ENCODE results near the gene HSPG2.

The HSPG2 gene

DNA sequence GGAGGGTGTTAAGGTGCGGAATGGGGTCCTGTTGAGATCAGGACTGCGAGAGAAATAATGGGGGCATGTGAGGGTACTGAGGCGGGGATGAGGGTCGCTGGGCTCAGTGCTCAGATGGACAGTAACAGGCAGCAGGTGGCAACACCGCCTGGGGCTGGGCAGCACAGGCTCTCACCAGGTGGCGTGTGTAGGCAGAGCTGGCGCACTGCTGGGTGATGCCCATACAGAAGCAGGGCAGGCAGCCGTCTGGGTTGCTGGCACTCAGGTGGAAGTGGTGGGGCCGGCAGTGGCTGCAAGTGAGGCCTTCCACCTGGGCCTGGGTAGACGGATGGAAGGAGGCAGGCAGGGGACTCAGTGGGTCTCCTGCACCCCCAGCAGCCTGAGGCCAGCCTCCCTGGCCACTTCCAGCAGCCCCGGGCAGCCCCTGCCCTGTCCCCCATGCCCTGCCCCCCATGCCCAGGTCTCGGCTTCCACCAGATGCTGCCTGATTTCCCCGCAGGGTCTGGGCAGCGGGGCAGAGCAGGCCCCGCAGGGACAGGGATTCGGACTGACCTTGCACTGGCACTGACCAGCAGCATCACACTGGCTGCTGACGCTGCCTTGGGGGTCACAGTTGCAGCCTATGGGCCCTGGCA is 64.5 kb downstream of the HSPG2 start:
- intact Hi-C loops (cut with micrococcal nuclease) = no loop called here
- H3K36me3 Mint-ChIP-seq (ENCODE audit: low read depth) = peaks cover 96% of the 10 kb centered on the region
- H3K27ac Mint-ChIP-seq = no peak overlapping the region
- H3K27me3 Mint-ChIP-seq = no peaks in the 10 kb centered on the region
- no peak overlapping the region for H3K4me3 Mint-ChIP-seq
- H3K4me1 Mint-ChIP-seq (ENCODE audit: low read depth) = no peaks in the 10 kb centered on the region
- no peaks in the 10 kb centered on the region for H3K9me3 Mint-ChIP-seq

DNA sequence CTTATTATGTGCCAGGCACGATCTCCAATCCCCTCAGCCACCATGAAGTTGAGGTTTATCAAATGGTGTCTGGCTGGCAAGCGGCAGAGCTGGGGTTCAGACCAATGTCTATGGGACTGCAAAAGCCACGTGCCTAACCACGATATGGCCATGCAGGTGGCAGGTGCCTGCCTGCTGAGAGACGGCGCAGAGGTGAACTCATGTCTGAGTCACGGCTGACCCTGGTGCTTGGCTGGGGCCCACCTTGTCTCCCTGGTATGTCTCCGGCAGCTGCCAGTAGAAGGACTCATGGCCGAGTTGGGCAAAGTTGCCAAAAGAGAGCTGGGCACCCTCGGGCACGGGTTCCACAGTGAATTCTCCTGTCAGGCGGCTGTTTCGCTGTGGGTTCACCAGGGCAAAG is 65.2 kb downstream of the HSPG2 start:
- Mint-ChIP-seq H3K9me3 (no peaks in the 10 kb centered on the region), H3K27me3 (no peaks in the 10 kb centered on the region), H3K36me3 (ENCODE audit: low read depth) (peaks cover 90% of the 10 kb centered on the region), H3K4me1 (ENCODE audit: low read depth) (no peaks in the 10 kb centered on the region), H3K4me3 (no peak overlapping the region), H3K27ac (no peak overlapping the region)
- intact Hi-C loops (cut with micrococcal nuclease) = no loop called here

DNA sequence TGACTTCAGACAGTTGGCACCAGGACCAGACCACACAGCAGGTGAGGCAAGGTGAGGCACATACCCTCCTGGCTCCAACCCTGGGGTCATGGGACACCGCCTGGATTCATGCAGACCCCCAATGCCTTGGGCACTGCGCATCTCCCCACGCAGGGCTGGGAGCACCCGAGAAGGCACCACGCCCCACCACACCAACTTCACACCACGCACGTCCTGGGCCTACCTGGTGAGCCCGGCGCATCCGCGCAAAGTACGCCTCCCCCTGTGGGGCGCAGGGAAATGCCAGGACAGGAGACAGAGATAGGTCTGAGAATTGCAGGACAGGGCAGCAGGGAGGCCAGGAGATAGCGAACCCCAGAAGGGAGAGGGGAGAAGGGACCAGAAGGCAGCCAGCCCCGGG is 66.5 kb downstream of the HSPG2 start:
- intact Hi-C loops (cut with micrococcal nuclease) = no loop called here
- no peak overlapping the region for H3K27ac Mint-ChIP-seq
- no peaks in the 10 kb centered on the region for H3K9me3 Mint-ChIP-seq
- peaks cover 79% of the 10 kb centered on the region for H3K36me3 Mint-ChIP-seq (ENCODE audit: low read depth)
- no peak overlapping the region for H3K4me3 Mint-ChIP-seq
- H3K27me3 Mint-ChIP-seq = no peaks in the 10 kb centered on the region
- H3K4me1 Mint-ChIP-seq (ENCODE audit: low read depth) = peaks cover 11% of the 10 kb centered on the region

DNA sequence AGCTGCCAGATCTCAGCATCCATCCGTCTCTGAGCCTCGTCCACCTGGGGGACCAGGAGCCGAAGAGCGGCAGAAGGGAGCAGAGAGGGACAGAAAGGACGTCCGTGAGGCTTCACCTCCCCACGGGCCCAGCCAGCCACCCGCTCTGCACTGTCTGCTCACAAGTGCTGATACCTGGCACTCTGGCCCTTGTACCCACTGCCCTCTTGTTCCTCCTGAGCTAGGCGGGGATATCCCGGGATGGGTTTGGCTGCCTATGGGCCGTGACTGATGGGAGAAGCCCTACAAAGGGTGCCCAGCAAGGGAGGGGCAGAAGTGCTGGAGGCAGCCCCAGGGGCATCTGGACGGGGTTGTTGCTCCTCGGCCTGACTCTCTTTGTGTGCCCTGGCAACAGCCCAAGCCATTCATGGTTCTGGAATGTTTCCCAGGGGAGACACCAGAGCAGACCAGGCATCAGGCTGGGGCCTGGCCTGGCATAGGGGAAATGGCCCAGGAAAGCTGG is 67.4 kb downstream of the HSPG2 start:
- Mint-ChIP-seq H3K27me3 (no peaks in the 10 kb centered on the region), H3K4me3 (no peak overlapping the region), H3K27ac (no peak overlapping the region), H3K9me3 (no peaks in the 10 kb centered on the region), H3K36me3 (ENCODE audit: low read depth) (peaks cover 79% of the 10 kb centered on the region), H3K4me1 (ENCODE audit: low read depth) (peaks cover 14% of the 10 kb centered on the region)
- intact Hi-C loops (cut with micrococcal nuclease) = loop anchor here (10.0 kb wide), 1 partner anchor 95 kb away; no protein-coding TSS in a partner anchor

DNA sequence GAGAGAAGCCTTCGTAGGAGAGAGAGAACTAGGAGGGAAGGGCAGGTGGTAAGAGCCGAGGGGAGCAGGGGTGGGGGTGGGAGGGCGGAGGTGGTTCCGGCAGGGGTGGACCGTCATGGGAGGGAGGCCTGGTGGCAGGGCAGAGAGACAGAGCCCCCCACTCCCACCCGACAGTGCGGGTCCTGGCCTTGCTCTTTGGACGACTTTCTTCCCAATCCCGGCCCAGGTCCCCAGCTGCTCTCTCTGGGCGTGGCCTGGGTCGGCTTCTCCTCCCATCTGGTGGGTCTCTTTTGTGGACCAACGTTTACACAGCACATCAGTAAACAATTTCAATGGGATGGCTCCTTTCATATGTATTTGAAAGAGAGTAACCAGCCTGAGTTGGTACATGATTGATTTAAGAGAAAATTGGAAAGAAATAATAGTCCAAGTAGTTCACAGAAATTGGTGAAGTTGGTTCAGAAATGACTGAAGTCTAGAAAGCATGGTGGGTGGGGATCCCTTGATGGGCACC is 68.1 kb downstream of the HSPG2 start:
- intact Hi-C loops (cut with micrococcal nuclease) = loop anchor here (10.0 kb wide), 1 partner anchor 96 kb away; no protein-coding TSS in a partner anchor
- peaks cover 14% of the 10 kb centered on the region for H3K4me1 Mint-ChIP-seq (ENCODE audit: low read depth)
- no peak overlapping the region for H3K27ac Mint-ChIP-seq
- no peak overlapping the region for H3K4me3 Mint-ChIP-seq
- no peaks in the 10 kb centered on the region for H3K9me3 Mint-ChIP-seq
- no peaks in the 10 kb centered on the region for H3K27me3 Mint-ChIP-seq
- peaks cover 79% of the 10 kb centered on the region for H3K36me3 Mint-ChIP-seq (ENCODE audit: low read depth)

DNA sequence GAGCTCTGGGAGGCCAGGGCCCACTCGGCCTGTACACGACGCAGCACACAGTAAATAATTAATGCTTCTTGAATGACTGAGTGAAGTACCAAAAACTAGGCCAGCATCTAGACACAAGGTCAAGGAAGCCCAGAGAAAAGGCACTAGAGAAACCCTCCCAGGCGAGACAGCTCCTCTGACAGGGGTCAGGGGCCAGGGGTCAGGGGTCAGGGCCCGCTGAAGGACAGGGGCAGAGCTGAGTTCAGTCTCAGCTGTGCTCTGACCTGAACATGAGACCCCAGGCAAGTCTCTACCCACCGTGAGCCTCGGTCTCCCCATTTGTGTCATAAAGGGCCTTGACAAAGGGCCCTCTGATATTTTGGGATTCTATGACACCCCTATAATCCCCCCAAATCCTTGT is 68.6 kb downstream of the HSPG2 start:
- Mint-ChIP-seq H3K36me3 (ENCODE audit: low read depth) (peaks cover 77% of the 10 kb centered on the region), H3K9me3 (no peaks in the 10 kb centered on the region), H3K27me3 (no peaks in the 10 kb centered on the region), H3K4me3 (no peak overlapping the region), H3K27ac (no peak overlapping the region), H3K4me1 (ENCODE audit: low read depth) (peaks cover 14% of the 10 kb centered on the region)
- intact Hi-C loops (cut with micrococcal nuclease) = loop anchor here (10.0 kb wide), 1 partner anchor 96 kb away; no protein-coding TSS in a partner anchor

DNA sequence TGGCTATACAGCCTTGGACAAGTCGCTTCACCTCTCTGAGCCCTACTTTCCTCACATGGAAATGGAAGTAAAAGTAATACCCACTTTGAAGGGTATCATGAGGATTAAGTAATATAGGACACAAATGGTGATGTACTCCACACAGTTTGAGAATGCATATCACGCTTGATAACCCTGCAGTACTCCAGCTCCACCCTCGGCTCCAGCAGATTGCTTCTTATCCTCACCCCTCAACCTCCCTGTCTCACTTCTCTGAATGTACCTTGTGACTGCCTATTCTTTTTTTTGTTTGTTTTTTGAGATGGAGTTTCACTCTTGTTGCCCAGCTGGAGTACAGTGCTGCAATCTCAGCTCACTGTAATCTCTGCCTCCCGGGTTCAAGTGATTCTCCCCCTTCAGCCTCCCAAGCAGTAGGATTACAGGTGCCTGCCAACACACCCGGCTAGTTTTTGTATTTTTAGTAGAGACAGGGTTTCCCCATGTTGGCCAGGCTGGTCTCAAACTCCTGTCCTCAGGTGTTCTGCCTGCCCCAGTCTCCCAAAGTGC is 69.6 kb downstream of the HSPG2 start:
- no peak overlapping the region for H3K4me3 Mint-ChIP-seq
- H3K36me3 Mint-ChIP-seq (ENCODE audit: low read depth) = peaks cover 77% of the 10 kb centered on the region
- peaks cover 14% of the 10 kb centered on the region for H3K4me1 Mint-ChIP-seq (ENCODE audit: low read depth)
- H3K27ac Mint-ChIP-seq = no peak overlapping the region
- no peaks in the 10 kb centered on the region for H3K9me3 Mint-ChIP-seq
- no peaks in the 10 kb centered on the region for H3K27me3 Mint-ChIP-seq
- intact Hi-C loops (cut with micrococcal nuclease) = loop anchor here (10.0 kb wide), 1 partner anchor 97 kb away; no protein-coding TSS in a partner anchor

DNA sequence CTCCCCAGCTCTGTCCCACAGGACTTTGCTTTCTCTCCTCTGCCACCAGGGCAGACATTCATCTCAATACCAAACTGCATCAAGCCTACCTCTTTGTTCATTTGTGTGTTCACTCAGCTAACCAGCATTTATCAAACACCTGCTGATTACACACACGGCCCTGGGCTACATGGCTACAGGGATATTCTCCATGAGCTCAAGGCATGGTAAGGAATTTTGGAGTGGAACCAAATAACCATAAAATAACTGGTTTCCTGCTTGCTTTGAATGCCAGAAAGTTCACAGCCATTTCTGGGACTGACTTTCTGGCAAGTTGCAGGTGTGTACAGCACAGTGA is 70.4 kb downstream of the HSPG2 start:
- H3K4me3 Mint-ChIP-seq = no peak overlapping the region
- H3K36me3 Mint-ChIP-seq (ENCODE audit: low read depth) = peaks cover 77% of the 10 kb centered on the region
- no peak overlapping the region for H3K27ac Mint-ChIP-seq
- intact Hi-C loops (cut with micrococcal nuclease) = loop anchor here (10.0 kb wide), 1 partner anchor 98 kb away; no protein-coding TSS in a partner anchor
- no peaks in the 10 kb centered on the region for H3K27me3 Mint-ChIP-seq
- H3K4me1 Mint-ChIP-seq (ENCODE audit: low read depth) = peaks cover 14% of the 10 kb centered on the region
- no peaks in the 10 kb centered on the region for H3K9me3 Mint-ChIP-seq

DNA sequence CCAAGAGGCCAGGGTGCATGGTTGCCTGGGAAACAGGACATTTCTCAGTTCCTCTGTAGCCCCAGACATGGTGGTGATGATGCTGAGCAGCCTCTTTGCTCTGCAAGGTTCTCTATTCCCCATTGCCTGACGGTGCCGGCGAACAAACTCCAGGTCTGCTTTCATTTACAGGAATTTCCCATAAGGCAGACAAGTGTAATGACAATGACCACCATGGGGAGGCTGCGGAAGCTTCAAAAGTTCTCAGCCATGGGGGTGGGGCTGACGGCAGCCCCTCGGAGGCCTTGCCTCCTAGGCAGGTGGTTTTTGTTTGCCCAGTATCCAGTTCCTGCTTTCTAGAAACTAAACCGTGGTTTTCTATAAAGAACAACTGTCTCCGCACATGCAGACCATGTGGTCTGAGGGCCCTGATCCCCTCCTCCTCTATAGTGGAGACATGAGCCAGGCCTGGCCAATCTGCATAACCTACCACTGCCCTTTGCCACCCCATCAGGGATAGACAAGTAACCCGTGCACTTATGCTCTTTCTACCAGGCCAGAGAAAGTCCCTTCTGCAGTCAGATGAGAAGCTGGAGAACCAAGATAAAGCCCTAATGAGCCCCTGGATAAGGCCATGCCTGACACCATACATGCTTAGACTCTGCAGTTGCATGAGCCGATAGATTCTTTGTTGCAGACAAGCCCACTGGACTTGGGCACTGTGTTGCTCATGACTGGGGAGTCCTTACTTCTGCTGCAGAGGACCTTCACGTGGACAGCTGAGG is 71.0 kb downstream of the HSPG2 start:
- H3K9me3 Mint-ChIP-seq = no peaks in the 10 kb centered on the region
- intact Hi-C loops (cut with micrococcal nuclease) = loop anchor here (10.0 kb wide), 1 partner anchor 99 kb away; no protein-coding TSS in a partner anchor
- peaks cover 77% of the 10 kb centered on the region for H3K36me3 Mint-ChIP-seq (ENCODE audit: low read depth)
- H3K4me3 Mint-ChIP-seq = no peak overlapping the region
- no peak overlapping the region for H3K27ac Mint-ChIP-seq
- no peaks in the 10 kb centered on the region for H3K27me3 Mint-ChIP-seq
- peaks cover 14% of the 10 kb centered on the region for H3K4me1 Mint-ChIP-seq (ENCODE audit: low read depth)

DNA sequence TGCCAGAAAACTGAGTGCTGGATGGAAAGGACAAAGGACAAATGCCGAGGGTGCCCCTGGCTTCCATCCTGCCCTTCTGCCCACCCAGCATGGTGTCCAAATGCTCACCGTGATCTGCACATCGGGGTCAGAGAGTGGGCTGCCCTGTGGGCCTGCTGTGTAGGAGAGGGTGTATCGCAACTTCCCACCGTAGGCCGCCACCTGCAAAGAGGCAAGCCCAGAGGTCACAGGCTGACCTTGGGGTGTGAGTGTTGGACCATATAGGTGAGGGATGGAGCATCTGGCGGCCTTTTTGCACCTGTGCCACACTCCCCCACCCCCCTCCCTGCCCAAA is 71.5 kb downstream of the HSPG2 start:
- no peak overlapping the region for H3K4me3 Mint-ChIP-seq
- no peaks in the 10 kb centered on the region for H3K9me3 Mint-ChIP-seq
- H3K4me1 Mint-ChIP-seq (ENCODE audit: low read depth) = peaks cover 14% of the 10 kb centered on the region
- H3K27ac Mint-ChIP-seq = no peak overlapping the region
- no peaks in the 10 kb centered on the region for H3K27me3 Mint-ChIP-seq
- peaks cover 77% of the 10 kb centered on the region for H3K36me3 Mint-ChIP-seq (ENCODE audit: low read depth)
- intact Hi-C loops (cut with micrococcal nuclease) = loop anchor here (10.0 kb wide), 1 partner anchor 99 kb away; no protein-coding TSS in a partner anchor

DNA sequence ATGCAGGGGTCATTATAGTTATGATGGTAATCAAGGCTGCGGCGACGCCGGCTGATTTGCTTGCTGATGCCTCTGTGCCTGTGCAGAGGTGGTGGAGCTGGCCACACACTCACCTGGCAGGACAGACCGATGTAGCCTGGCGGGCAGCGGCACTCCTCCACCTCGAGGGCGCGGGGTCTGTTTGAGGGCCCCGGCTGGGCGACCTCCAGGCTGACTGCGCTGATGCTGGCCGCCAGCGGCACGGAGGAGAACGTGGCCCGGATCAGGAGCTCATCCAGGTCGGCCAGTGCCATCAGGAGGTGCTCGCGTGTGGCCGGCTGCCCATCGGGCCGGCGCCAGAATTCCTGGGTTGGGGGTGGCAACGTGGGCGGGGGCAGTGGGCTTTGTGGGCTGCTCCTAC is 72.4 kb downstream of the HSPG2 start:
- intact Hi-C loops (cut with micrococcal nuclease) = loop anchor here (10.0 kb wide), 1 partner anchor 100 kb away; no protein-coding TSS in a partner anchor
- Mint-ChIP-seq H3K9me3 (no peaks in the 10 kb centered on the region), H3K4me3 (no peak overlapping the region), H3K27ac (no peak overlapping the region), H3K27me3 (no peaks in the 10 kb centered on the region), H3K36me3 (ENCODE audit: low read depth) (peaks cover 77% of the 10 kb centered on the region), H3K4me1 (ENCODE audit: low read depth) (peaks cover 14% of the 10 kb centered on the region)

DNA sequence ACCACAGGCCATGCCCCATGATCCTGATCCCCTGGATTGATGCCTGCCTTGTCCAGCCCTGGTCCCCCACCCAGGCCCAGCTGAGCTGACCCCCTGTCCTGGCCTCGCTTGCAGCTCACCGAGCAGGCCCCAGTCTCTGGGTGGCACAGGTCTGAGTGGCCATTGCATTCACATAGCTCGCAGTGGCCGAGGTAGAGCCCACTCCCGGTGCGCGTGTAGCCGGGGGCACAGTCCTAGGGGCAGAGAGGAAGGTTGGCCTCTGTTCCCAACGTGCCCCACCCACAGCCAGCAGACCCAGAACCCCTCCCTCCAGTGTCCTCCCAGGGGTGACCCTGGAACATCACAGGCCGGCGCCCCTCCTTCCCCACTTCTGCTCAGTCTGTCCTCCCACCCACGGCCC is 73.1 kb downstream of the HSPG2 start:
- Mint-ChIP-seq H3K27ac (no peak overlapping the region), H3K36me3 (ENCODE audit: low read depth) (peaks cover 79% of the 10 kb centered on the region), H3K4me1 (ENCODE audit: low read depth) (peaks cover 14% of the 10 kb centered on the region), H3K4me3 (no peak overlapping the region), H3K9me3 (no peaks in the 10 kb centered on the region), H3K27me3 (no peaks in the 10 kb centered on the region)
- intact Hi-C loops (cut with micrococcal nuclease) = loop anchor here (10.0 kb wide), 1 partner anchor 101 kb away; no protein-coding TSS in a partner anchor

DNA sequence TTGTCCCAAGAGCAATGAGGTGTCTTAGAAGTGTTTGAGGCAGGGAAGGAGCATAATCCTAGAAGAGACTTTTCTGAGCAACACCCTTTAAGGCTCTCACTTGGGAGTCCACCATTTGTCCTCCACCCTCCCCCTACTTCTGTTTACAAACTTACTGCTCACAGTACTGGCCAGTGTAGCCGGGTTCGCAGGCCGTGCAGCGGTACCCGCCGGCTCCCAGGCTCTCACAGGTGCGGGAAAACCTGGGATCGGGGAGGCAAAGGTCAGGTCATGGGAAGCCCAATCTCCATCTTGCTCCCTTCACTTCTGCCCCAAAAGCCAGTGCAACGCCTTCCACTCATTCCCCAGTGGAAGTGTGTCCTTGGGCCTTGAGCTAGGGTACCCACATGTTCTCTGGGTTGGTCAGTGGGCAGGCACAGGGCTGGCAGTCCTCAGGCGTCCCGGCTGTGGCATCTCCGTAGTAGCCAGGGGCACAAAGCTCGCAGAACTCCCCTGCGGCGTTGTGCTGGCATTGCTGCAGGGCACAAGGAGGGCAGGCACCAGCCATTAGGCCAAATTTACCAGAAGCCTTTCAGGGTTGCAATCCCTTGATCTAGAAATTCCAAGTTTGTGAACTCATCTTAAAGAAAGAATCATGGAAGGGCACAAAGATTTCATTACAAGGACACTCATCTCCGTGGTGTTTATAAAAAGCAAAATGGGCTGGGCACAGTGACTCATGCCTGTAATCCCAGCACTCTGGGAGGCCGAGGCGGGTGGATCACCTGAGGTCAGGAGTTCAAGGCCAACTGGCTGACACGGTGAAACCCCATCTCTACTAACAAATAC is 75.3 kb downstream of the HSPG2 start:
- Mint-ChIP-seq H3K27ac (no peak overlapping the region), H3K27me3 (no peaks in the 10 kb centered on the region), H3K4me1 (ENCODE audit: low read depth) (peaks cover 30% of the 10 kb centered on the region), H3K9me3 (no peaks in the 10 kb centered on the region), H3K36me3 (ENCODE audit: low read depth) (peaks cover 87% of the 10 kb centered on the region), H3K4me3 (no peak overlapping the region)
- intact Hi-C loops (cut with micrococcal nuclease) = loop anchor here (10.0 kb wide), 1 partner anchor 103 kb away; no protein-coding TSS in a partner anchor
